Central memory CD8-positive, alpha-beta T cell (primary cell): ENCODE data around the gene ANKH.

Experiments
- ATAC-seq: fragments of 150-1000 bp; cut with Tn5 transposase; replicated peaks from 2 replicates; pipeline ENCODE4 v1.10.0; 2022; ENCODE audit warnings: mild to moderate bottlenecking, moderate FRiP score, moderate number of reproducible peaks; ENCODE audit not compliant: poor library complexity, severe bottlenecking; ENCODE audit errors: extremely low read depth
- DNase-seq, 2 donors: peaks; one replicate each; pipeline ENCODE4 v3.0.0; 2021; ENCODE audit warnings: low spot score in 2 of 2
- H3K27ac Mint-ChIP-seq: one replicate; pipeline ENCODE4 v1.8.0; 2022; ENCODE audit warnings: low read depth, mild to moderate bottlenecking, moderate library complexity, mixed read lengths
- H3K27me3 Mint-ChIP-seq: one replicate; pipeline ENCODE4 v1.8.0; 2022; ENCODE audit warnings: mixed read lengths
- H3K36me3 Mint-ChIP-seq: one replicate; pipeline ENCODE4 v1.8.0; 2022; ENCODE audit warnings: mild to moderate bottlenecking, moderate library complexity, mixed read lengths; ENCODE audit not compliant: insufficient read depth
- H3K4me1 Mint-ChIP-seq: one replicate; pipeline ENCODE4 v1.8.0; 2022; ENCODE audit warnings: mixed read lengths
- H3K4me3 Mint-ChIP-seq: one replicate; pipeline ENCODE4 v1.8.0; 2022; ENCODE audit warnings: mild to moderate bottlenecking, moderate library complexity, mixed read lengths
- H3K9me3 Mint-ChIP-seq: one replicate; pipeline ENCODE4 v1.8.0; 2022; ENCODE audit warnings: mixed read lengths

ANKH gene

DNA sequence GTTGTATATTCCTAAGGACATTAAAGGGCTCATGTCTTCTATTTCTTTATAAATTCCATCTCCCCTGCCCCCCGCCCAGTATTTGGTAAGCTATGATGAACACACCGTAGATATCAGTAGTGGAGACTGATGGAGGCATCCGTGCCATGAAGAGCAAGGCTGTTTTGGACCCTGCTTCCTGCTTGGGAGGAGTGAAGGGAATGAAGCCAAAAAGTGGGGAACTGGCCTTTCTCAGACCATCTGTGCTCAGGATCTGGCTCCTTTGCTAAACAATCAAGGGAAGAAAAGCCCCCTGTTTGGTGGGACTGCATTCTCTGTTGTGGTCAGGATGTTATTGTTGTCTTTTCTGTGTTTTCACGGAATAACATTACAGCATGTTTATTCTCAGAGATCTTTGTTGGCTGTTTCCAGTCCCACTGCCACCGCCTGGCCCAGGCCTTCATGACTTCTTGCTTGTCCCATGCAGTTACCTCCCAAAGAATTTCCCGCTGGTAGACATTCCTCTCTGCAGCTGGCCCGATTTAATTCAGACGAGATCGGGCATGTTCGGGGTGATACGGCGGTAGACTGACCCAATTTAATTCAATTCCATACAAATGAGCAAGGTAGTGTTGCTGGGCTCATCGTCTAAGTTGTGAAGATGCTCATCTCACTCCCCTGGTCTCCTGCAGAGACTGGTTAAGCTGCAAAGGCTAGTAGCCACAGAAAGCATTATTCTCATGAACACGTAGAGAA lies 31.4 kb upstream of the ANKH start:
- Mint-ChIP-seq H3K4me3 (no peak overlapping the region), H3K9me3 (no peaks in the 10 kb centered on the region), H3K27me3 (peaks cover 14% of the 10 kb centered on the region), H3K36me3 (peaks cover 3% of the 10 kb centered on the region), H3K4me1 (no peaks in the 10 kb centered on the region), H3K27ac (no peak overlapping the region)
- no peak for DNase-seq
- no peak for ATAC-seq

DNA sequence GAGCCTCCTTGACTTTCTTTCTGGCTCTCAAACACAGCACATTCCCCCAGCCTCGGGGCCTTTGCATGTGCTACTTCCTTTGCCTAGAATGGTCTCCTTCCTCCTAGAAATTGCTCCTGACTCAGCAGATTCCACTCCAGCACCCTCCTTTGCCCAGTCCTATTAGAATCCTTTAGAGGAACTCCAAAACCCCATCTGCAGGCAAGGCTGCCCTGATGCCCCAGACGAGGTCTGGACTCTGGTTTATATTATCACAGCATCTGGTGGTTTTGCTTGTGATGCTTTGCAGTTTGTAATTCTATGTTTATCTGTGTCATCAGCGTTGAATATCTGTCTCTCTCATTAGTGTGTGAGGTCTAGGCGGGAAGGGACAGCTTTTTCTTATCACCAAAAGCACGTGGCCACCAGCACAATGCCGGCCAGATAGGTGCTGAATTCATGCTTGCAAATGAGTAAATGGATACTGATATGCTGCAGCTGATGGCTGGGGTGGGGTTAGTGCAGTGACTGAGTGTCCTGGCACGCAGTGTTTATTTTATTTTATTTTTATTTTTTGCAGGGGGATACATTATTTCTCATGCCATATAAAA lies 30.0 kb upstream of the ANKH start:
- Mint-ChIP-seq H3K9me3 (no peaks in the 10 kb centered on the region), H3K4me1 (no peaks in the 10 kb centered on the region), H3K36me3 (peaks cover 3% of the 10 kb centered on the region), H3K27ac (no peak overlapping the region), H3K4me3 (no peak overlapping the region), H3K27me3 (peaks cover 14% of the 10 kb centered on the region)
- no peak for DNase-seq
- ATAC-seq, result no peak

DNA sequence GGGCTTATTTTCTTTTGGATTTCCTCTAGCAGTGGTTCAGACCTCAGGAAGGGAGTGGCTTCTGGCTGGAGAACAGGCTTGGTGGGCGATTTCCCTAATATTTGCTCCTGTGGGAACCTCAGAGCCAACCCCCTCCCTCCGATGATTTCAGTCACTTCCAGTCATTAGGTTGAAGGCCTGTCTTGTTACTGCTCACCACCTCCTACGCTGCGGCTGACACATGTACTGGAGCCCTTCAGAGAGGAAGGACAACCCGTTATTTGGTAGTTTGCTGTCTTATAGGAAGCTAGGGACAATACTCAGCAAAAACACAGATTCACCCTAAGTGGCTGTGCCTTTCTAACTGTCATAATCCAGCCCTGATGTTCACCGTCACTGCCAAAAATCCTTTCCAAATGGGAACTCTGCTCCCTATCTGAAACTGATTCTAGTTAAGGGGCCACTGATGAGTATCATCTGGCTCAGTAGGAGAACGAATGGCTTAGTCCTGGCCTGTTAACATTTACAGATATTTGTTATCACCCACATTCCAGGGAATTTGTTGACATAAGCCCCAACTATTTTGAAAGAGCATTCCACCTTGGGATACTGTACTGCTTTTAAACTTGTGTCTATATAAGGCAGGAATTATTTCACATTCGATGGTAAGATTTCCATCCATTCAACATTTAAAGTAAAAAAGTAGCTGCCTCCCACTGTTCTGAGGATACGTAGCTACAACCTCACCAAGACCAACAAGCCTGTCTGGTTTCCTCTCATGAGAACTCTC lies 29.3 kb upstream of the ANKH start:
- H3K27me3 Mint-ChIP-seq, result peaks cover 14% of the 10 kb centered on the region
- H3K9me3 Mint-ChIP-seq, result no peaks in the 10 kb centered on the region
- DNase-seq, result no peak
- no peaks in the 10 kb centered on the region for H3K4me1 Mint-ChIP-seq
- no peak overlapping the region for H3K27ac Mint-ChIP-seq
- no peak for ATAC-seq
- no peak overlapping the region for H3K4me3 Mint-ChIP-seq
- peaks cover 3% of the 10 kb centered on the region for H3K36me3 Mint-ChIP-seq

DNA sequence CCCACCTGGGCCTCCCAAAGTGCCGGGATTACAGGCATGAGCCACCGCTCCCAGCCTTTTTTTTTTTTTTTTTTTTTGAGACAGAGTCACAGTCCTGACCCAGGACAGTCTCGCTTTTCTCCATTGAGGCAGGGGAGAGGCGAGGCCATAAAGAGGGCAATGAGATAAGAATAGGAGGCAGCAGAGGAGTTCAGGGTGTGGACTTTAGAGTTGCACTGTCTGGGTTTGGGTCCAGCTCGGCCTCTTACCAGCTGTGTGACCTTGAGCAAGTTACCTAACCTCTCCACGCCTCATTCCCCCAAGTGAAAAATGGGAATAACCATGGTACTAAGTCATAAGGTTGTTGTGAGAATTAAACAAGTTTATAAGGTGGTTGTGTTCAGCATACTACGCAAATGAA lies 24.6 kb upstream of the ANKH start:
- ATAC-seq (no peak), DNase-seq (no peak)
- Mint-ChIP-seq H3K4me1 (no peaks in the 10 kb centered on the region), H3K9me3 (no peaks in the 10 kb centered on the region), H3K4me3 (no peak overlapping the region), H3K27ac (no peak overlapping the region), H3K27me3 (peaks cover 6% of the 10 kb centered on the region), H3K36me3 (no peaks in the 10 kb centered on the region)

DNA sequence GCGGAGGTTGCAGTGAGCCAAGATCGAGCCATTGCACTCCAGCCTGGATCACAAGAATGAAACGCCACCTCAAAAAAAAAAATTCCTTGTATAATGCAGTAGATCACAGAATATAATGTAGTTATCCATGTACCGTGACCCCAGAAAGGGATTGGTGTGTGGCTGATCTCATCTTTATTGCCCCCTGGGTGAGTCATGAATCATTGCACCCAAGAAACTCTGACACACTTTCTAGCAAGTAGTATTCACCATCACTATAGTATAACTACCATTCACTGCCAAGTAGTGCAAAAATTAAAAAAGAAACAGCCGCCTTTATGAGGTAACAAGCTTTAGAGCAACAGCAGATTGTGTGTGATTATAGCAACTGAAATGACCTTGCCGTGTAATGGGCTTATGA lies 23.7 kb upstream of the ANKH start:
- no peak overlapping the region for H3K27ac Mint-ChIP-seq
- ATAC-seq, result no peak
- H3K36me3 Mint-ChIP-seq, result no peaks in the 10 kb centered on the region
- H3K27me3 Mint-ChIP-seq, result no peaks in the 10 kb centered on the region
- DNase-seq, result no peak
- no peaks in the 10 kb centered on the region for H3K9me3 Mint-ChIP-seq
- H3K4me3 Mint-ChIP-seq, result no peak overlapping the region
- no peaks in the 10 kb centered on the region for H3K4me1 Mint-ChIP-seq

DNA sequence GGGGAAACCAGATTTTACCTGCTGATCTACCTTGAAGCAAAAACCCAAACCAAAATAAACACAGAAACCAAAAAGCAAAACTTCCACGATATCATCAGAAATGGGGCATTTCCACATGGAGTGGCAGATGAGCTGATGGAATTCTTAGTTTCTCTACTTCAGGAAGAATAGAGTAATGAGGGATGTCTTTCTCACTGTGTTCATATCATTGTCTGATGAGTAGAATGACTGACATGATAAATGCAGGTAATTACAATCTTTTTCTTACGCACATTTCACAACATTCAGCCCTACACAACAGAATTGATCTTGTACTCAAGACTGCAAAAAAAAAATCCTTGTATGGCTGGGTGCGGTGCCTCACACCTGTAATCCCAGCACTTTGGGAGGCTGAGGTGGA lies 23.2 kb upstream of the ANKH start:
- no peak for ATAC-seq
- Mint-ChIP-seq H3K4me3 (no peak overlapping the region), H3K4me1 (no peaks in the 10 kb centered on the region), H3K27me3 (no peaks in the 10 kb centered on the region), H3K36me3 (no peaks in the 10 kb centered on the region), H3K9me3 (no peaks in the 10 kb centered on the region), H3K27ac (no peak overlapping the region)
- DNase-seq, result no peak

DNA sequence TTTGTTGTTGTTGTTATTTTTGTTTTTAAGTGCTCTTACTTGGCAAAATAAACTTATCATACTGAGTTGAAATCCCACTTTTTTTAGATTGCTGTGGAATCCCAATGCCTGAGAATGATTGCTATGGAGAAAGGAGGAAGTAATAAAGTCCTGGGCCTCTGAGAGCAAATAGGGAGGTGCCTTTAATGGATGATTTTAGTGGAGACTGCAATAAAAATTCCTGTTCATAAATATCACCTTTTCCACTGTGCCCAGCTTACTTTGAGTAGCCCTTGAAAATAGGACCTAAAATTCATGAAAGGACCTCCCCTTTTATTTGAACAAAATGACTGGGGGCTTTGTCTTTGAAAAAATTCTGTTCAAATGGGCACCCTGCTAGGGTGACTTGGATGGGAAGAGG lies 21.8 kb upstream of the ANKH start:
- Mint-ChIP-seq H3K27ac (no peak overlapping the region), H3K36me3 (no peaks in the 10 kb centered on the region), H3K9me3 (no peaks in the 10 kb centered on the region), H3K27me3 (no peaks in the 10 kb centered on the region), H3K4me3 (no peak overlapping the region), H3K4me1 (no peaks in the 10 kb centered on the region)
- ATAC-seq (no peak), DNase-seq (no peak)

DNA sequence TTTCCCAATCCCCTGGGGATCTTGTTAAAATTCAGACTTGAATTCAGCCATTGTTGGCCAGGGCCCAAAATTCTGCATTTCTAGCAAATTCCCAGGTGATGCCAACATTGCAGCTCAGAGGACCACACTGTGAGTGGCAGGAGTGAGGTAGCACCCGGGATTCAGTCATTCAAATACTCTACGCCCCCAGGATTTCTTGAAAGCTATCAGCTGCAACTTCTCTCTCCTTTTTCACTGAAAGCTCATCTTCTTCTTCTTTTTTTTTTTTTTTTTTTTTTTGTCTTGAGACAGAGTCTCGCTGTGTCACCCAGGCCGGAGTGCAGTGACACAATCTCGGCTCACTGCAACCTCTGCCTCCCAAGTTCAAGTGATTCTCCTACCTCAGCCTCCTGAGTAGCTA lies 19.3 kb upstream of the ANKH start:
- no peaks in the 10 kb centered on the region for H3K27me3 Mint-ChIP-seq
- H3K27ac Mint-ChIP-seq, result no peak overlapping the region
- ATAC-seq, result no peak
- DNase-seq, result no peak
- H3K4me1 Mint-ChIP-seq, result no peaks in the 10 kb centered on the region
- H3K9me3 Mint-ChIP-seq, result no peaks in the 10 kb centered on the region
- no peak overlapping the region for H3K4me3 Mint-ChIP-seq
- H3K36me3 Mint-ChIP-seq, result no peaks in the 10 kb centered on the region

DNA sequence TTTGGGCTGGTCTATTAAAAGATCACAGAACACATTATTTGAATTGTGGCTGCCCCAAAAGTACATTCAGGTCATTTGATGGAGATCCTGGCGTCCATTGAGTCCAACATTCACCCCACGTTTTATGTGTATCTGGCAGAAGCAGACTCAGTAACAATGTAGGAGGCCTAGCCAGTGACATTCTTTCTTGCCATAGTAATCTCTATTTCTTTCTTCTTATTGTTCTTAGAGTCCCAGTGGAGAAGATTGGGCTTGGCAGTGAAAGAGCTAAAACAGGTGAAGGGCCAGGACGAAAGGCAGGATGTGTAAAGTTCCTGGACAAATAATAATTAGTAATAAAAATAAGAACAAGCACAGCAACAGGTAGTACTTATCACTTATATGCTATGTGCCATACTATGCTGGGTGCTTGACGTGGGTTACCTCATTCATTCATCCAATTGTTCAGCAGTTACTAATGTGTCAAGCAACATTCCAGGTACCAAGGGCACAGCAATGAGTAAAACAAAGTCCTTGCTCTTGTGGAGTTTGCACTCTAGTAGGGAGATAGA lies 12.6 kb upstream of the ANKH start:
- ATAC-seq, result no peak
- Mint-ChIP-seq H3K36me3 (no peaks in the 10 kb centered on the region), H3K27me3 (peaks cover 11% of the 10 kb centered on the region), H3K4me3 (no peak overlapping the region), H3K27ac (no peak overlapping the region), H3K4me1 (no peaks in the 10 kb centered on the region), H3K9me3 (no peaks in the 10 kb centered on the region)
- no peak for DNase-seq

DNA sequence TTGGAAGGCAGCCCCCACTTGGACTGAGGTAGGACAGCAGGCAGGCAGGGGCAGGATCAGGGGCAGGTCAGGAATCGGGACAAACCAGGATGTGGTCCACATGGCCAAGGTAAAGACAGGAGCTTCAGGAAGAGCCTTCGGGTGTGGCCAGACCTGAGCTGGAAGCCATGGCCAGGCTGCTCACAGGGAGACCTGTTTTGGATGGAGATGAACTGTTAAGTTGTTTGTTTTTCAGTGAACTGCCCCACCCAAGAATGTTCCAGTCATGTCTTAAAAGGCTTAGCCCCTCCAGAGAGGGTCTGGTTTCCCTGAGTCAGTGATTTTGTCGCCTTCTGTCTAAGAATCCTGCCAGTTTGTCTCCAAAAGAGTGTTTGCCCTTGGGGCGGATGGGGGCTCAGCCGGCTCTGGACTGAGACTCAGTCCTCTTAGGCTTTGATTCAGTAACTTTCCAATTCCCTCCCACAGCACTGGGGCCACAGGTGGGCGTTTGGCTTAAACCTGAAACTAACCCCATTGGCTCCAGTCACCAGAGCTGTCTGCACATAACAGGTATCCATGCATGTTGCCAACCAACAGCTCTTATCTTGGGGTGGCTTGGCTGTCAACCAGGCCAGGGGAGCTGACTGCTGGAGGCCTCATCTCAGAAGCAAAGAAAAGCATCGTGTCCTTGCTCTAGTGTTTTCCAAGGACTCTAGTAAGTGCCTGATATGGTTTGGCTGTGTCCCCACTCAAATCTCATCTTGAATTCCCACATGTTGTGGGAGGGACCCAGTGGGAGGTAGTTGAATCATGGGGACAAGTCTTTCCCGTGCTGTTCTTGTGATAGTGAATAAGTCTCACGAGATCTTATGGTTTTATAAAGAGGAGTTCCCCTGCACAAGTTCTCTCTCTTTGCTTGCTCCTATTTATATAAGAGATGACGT lies 11.3 kb upstream of the ANKH start:
- DNase-seq (no peak), ATAC-seq (no peak)
- Mint-ChIP-seq H3K4me3 (no peak overlapping the region), H3K27ac (no peak overlapping the region), H3K9me3 (no peaks in the 10 kb centered on the region), H3K4me1 (no peaks in the 10 kb centered on the region), H3K36me3 (no peaks in the 10 kb centered on the region), H3K27me3 (peaks cover 14% of the 10 kb centered on the region)

DNA sequence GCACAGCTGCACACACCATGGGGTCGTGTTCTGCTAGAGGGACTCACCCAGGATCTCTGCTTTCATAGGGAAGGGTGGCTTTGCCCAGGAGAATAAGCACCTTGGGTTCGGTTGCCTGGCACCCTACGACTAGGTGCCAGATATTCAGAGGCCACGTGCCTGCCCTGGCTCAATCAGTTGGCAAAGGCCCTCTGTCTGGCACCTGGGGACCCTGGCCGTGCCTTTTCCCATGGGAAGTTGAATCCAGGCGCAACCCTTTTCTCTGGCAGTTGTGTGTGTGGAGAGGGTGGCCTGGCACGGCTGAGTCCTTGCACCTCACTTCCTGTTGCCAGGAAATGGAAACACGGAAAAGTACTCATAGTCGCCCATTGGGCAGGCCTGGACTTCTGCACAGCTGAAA lies 10.2 kb upstream of the ANKH start:
- Mint-ChIP-seq H3K36me3 (no peaks in the 10 kb centered on the region), H3K27me3 (peaks cover 14% of the 10 kb centered on the region), H3K27ac (no peak overlapping the region), H3K4me3 (no peak overlapping the region), H3K9me3 (no peaks in the 10 kb centered on the region), H3K4me1 (no peaks in the 10 kb centered on the region)
- DNase-seq (no peak), ATAC-seq (no peak)

DNA sequence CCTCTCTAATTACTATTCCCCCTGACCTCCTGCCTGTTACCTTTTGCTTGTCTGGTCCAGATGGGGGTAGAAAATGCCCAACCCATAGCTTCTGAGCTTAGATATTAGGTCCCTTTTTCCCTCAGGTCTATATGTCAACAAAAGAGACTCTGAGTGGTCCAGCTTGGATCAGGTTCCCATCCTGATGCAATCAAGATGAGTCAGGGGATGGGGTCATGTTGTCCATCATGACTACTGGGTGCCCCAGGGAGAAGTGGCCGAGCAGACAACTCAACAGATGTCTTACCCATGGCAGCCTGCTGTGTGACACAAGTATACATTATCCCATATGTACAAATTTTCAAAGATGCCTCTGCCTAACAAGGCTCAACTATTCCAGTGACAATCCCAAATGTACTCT lies 9.1 kb upstream of the ANKH start:
- Mint-ChIP-seq H3K27me3 (peaks cover 14% of the 10 kb centered on the region), H3K36me3 (no peaks in the 10 kb centered on the region), H3K4me1 (no peaks in the 10 kb centered on the region), H3K4me3 (no peak overlapping the region), H3K9me3 (no peaks in the 10 kb centered on the region), H3K27ac (no peak overlapping the region)
- ATAC-seq, result no peak
- no peak for DNase-seq
